Tibial artery (tissue), 4 donors: ENCODE data around the gene DMRT2.

Experiments used
- DNase-seq, 2 donors: peaks; one replicate each; pipeline ENCODE4 v3.0.0-alpha.2; 2019
- H3K27ac ChIP-seq, 2 donors: fragments of 200-600 bp; sonication (generic) in 1 of 2; 1 replicate in 1 of 2; 2 replicates in 1 of 2; pipeline ENCODE4 v1.5.1; 2018 to 2019; ENCODE audit warnings: mild to moderate bottlenecking in 1 of 2
- H3K27me3 ChIP-seq, 2 donors: fragments of 200-600 bp; sonication (generic) in 1 of 2; one replicate each; pipeline versions ENCODE4 v1.5.1 to v1.6.0; 2016 to 2019
- H3K36me3 ChIP-seq, 3 donors: fragments of 200-600 bp; sonication (generic) in 2 of 3; one replicate each; pipeline ENCODE4 v1.5.1; 2016 to 2019; ENCODE audit warnings: mild to moderate bottlenecking in 2 of 3
- H3K4me1 ChIP-seq, 4 donors: fragments of 200-600 bp; sonication (generic) in 2 of 4; 1 replicate in 3 of 4; 2 replicates in 1 of 4; pipeline ENCODE4 v1.5.1; 2016 to 2019
- H3K4me3 ChIP-seq, 2 donors: fragments of 200-600 bp; sonication (generic) in 1 of 2; 1 replicate in 1 of 2; 2 replicates in 1 of 2; pipeline ENCODE4 v1.5.1; 2018 to 2019; ENCODE audit warnings: mild to moderate bottlenecking in 2 of 2
- H3K9me3 ChIP-seq, 3 donors: fragments of 200-600 bp; sonication (generic) in 1 of 3; one replicate each; pipeline ENCODE4 v1.5.1; 2016 to 2019
- intact Hi-C: fragments of 100-400 bp; cut with DNase I; formaldehyde crosslinking; loops from one replicate; pipeline ENCODE4 v1.15.0; 2023; ENCODE audit warnings: low total_unique reads
- TF ChIP-seq, protein P1 (sequence below), 2 experiments: fragments of 200-600 bp in 1 of 2; fragments of 450-650 bp in 1 of 2; IDR thresholded peaks; one replicate each; pipeline ENCODE4 v1.5.1; 2017 to 2019; ENCODE audit warnings: antibody characterized with exemption in 2 of 2, mild to moderate bottlenecking in 1 of 2, moderate library complexity in 1 of 2

DMRT2 gene

GRCh38 chr9:1050125-1050895, at the start of gene DMRT2:
DMRT2 (plus strand) TSS chr9:1050357; CDS start chr9:1051614, 1,257 bp downstream.
- H3K27ac ChIP-seq: no peak within 1 kb of the TSS
- peak within 1 kb of the TSS in 1 of 2 donors; percentile 30 for H3K4me3 ChIP-seq
- TF ChIP-seq, protein P1, sequence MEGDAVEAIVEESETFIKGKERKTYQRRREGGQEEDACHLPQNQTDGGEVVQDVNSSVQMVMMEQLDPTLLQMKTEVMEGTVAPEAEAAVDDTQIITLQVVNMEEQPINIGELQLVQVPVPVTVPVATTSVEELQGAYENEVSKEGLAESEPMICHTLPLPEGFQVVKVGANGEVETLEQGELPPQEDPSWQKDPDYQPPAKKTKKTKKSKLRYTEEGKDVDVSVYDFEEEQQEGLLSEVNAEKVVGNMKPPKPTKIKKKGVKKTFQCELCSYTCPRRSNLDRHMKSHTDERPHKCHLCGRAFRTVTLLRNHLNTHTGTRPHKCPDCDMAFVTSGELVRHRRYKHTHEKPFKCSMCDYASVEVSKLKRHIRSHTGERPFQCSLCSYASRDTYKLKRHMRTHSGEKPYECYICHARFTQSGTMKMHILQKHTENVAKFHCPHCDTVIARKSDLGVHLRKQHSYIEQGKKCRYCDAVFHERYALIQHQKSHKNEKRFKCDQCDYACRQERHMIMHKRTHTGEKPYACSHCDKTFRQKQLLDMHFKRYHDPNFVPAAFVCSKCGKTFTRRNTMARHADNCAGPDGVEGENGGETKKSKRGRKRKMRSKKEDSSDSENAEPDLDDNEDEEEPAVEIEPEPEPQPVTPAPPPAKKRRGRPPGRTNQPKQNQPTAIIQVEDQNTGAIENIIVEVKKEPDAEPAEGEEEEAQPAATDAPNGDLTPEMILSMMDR (IDR thresholded peaks at IDR 0.05): no peak
- H3K9me3 ChIP-seq: no peaks in the 10 kb centered on the region
- H3K4me1 ChIP-seq: peaks cover 0 to 58% (median 45%) of the 10 kb centered on the region in 4 donors
- H3K27me3 ChIP-seq: peaks cover 0 to 94% of the 10 kb centered on the region in 2 donors
- peak; percentile 81 to 82 for DNase-seq
- no peaks in the 10 kb centered on the region for H3K36me3 ChIP-seq
- intact Hi-C loops: no loop called here

GRCh38 chr9:1001838-1002237, 48.3 kb upstream of the DMRT2 start:
- intact Hi-C loops: loop anchor here (10.0 kb wide), 2 partner anchors 107 to 607 kb away; no protein-coding TSS in a partner anchor

DNA sequence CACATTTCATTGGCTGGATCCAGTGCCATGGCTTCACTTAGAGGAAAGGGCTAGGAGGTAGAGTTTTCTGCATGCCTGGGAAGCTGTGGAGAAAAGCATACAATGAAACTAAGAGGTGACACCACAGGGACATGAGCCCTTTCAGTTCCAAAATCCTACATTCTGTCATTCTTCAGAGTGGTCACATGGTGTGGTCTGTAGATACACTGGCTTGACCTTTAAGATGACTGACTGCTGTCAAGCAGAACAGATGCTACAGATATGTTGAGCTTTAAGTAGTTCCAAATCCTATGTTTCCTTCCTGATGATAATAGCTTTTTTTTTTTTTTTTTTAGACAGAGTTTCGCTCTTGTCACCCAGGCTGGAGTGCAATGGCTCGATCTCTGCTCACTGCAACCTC, 47.5 kb upstream of the DMRT2 start:
- H3K36me3 ChIP-seq: no peaks in the 10 kb centered on the region
- intact Hi-C loops: loop anchor here (10.0 kb wide), 2 partner anchors 108 to 608 kb away; no protein-coding TSS in a partner anchor
- H3K4me3 ChIP-seq: no peak overlapping the region
- peaks cover 0 to 4% of the 10 kb centered on the region in 2 donors for H3K27me3 ChIP-seq
- H3K9me3 ChIP-seq: no peaks in the 10 kb centered on the region
- no peak for DNase-seq
- H3K27ac ChIP-seq: no peak overlapping the region
- TF ChIP-seq, protein P1 (IDR thresholded peaks at IDR 0.05): no peak
- H3K4me1 ChIP-seq: no peaks in the 10 kb centered on the region

More at GRCh38 chr9:1001838-1002237, 48.3 kb upstream of the DMRT2 start:
- DNase-seq: no peak
- H3K27me3 ChIP-seq: peaks cover 0 to 4% of the 10 kb centered on the region in 2 donors
- H3K36me3 ChIP-seq: no peaks in the 10 kb centered on the region
- H3K9me3 ChIP-seq: no peaks in the 10 kb centered on the region
- TF ChIP-seq, protein P1 (IDR thresholded peaks at IDR 0.05): no peak
- no peaks in the 10 kb centered on the region for H3K4me1 ChIP-seq
- H3K4me3 ChIP-seq: no peak overlapping the region
- no peak overlapping the region for H3K27ac ChIP-seq

DNA sequence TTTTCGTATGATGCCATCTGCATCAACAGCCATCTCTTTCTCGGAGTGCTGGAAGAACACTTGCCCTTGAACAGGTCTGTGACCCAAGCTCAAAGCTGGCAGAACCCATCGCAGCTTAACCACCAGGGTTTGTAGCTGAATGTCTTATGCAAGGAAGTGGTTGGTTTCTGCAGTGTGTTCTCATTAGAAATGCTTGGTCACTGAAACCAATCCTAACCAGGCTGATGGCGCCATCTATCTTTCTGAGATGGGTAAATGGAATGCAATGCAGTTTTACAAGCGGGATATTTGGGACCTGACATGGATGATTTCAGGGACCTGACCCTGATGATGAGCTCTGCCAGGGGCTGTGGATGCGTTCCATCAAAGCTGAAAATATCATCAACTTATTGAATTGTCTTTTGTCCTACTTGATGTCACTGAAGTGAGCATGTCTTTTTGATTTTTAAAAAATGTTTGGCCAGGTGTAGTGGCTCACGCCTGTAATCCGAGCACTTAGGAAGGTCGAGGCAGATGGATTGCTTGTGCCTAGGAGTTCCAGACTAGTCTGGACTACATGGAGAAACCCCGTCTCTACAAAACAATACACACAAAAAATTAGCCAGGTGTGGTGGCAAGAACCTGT, 45.0 kb upstream of the DMRT2 start:
- Histone ChIP-seq H3K27me3 (peaks cover 0 to 9% of the 10 kb centered on the region in 2 donors), H3K27ac (no peak overlapping the region), H3K4me3 (no peak overlapping the region), H3K36me3 (no peaks in the 10 kb centered on the region), H3K4me1 (peaks cover 0 to 5% (median 0%) of the 10 kb centered on the region in 4 donors), H3K9me3 (no peaks in the 10 kb centered on the region)
- DNase-seq: no peak
- TF ChIP-seq, protein P1 (IDR thresholded peaks at IDR 0.05): peak in 1 of 2 experiments; percentile 28
- intact Hi-C loops: loop anchor here (5.0 to 10.0 kb wide), 3 partner anchors 110 to 610 kb away; no protein-coding TSS in a partner anchor

DNA sequence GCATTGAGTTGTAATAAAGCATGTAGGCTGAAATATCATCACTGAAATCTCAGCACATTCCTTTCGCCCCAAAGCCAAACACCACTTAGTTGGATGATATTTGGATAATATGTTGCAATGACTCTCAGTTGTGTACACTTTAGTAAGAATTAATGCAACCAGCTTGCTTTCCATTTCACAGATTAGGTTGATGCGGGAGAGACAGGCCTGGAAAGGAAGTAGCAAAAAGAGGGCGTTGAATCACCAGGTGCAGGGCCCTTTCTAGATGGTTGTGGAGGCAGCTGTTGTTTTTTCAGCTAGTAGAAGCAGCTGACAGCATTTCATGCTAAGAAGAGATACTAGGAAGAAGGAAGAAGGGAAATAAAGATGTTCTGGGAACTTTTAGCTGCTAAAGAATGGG, 42.8 kb upstream of the DMRT2 start:
- TF ChIP-seq, protein P1 (IDR thresholded peaks at IDR 0.05): no peak
- no peak overlapping the region for H3K27ac ChIP-seq
- intact Hi-C loops: loop anchor here (5.0 to 10.0 kb wide), 3 partner anchors 113 to 613 kb away; no protein-coding TSS in a partner anchor
- no peak overlapping the region for H3K4me3 ChIP-seq
- peaks cover 0 to 18% of the 10 kb centered on the region in 2 donors for H3K27me3 ChIP-seq
- H3K4me1 ChIP-seq: peaks cover 0 to 5% (median 0%) of the 10 kb centered on the region in 4 donors
- no peaks in the 10 kb centered on the region for H3K36me3 ChIP-seq
- no peaks in the 10 kb centered on the region for H3K9me3 ChIP-seq
- no peak for DNase-seq
